Right renal cortex interstitium (tissue), 3 donors: ENCODE data around the gene TAS2R19. TPM values are rescaled to one million over a fixed set of nuclear protein-coding genes. Genes with fewer than 3 reads are reported as not detected.

ENCODE experiments used
- DNase-seq, 3 donors: peaks; one replicate each; pipeline ENCODE4 v3.0.0-alpha.2; 2013; ENCODE audit warnings: low read depth in 3 of 3, low spot score in 2 of 3
- polyA plus RNA-seq, 3 donors: library from polyadenylated mRNA; unstranded; fragments of 120-200 nt; gene quantifications; one replicate each; pipeline ENCODE4 v1.2.1, GENCODE V29; 2013; ENCODE audit not compliant: insufficient read length in 3 of 3

Gene TAS2R19
- polyA plus RNA-seq, 3 donors = 0.94 to 1.8 (median 1.2) TPM

GRCh38 chr12:10994307-10994706 lies 28.1 kb downstream of the TAS2R19 start:
- no peak for DNase-seq

- DNase-seq = no peak
Observed at GRCh38 chr12:10989107-10989506, 33.3 kb downstream of the TAS2R19 start.

GRCh38 chr12:10986812-10987211 lies 35.6 kb downstream of the TAS2R19 start, which contains the start of gene TAS2R50:
TSS of gene TAS2R50 (minus strand) at chr12:10986912. CDS start at chr12:10986860, 52 bp downstream.
- no peak for DNase-seq

GRCh38 chr12:10982244-10982643 lies 40.2 kb downstream of the TAS2R19 start:
- no peak for DNase-seq

GRCh38 chr12:10974965-10975364 lies 47.5 kb downstream of the TAS2R19 start:
- no peak for DNase-seq

Other genes with a start within 250 kb of the TAS2R19 start
- not detected for gene TAS2R7, start 220.0 kb downstream of the TAS2R19 start, polyA plus RNA-seq
- not detected for gene TAS2R8, start 215.3 kb downstream of the TAS2R19 start, polyA plus RNA-seq
- gene TAS2R9, start 212.5 kb downstream of the TAS2R19 start, polyA plus RNA-seq = not detected
- 1 to 10 TPM in 1 of 3 donors, under 1 TPM in 2; 0.99 to 1.4 (median 1.00) TPM for gene TAS2R10, start 196.3 kb downstream of the TAS2R19 start, polyA plus RNA-seq
- 1 to 10 TPM; 5.6 to 7.8 (median 5.9) TPM for gene PRR4, start 173.1 kb downstream of the TAS2R19 start, polyA plus RNA-seq
- 10 to 100 TPM; 11.6 to 16.9 (median 15.9) TPM for gene PRH1, start 138.4 kb downstream of the TAS2R19 start, polyA plus RNA-seq
- under 1 TPM in 2 of 3 donors, not detected in 1; 0.10 TPM for gene TAS2R13, start 113.1 kb downstream of the TAS2R19 start, polyA plus RNA-seq
- under 1 TPM; 0.28 to 0.64 (median 0.48) TPM for gene PRH2, start 93.4 kb downstream of the TAS2R19 start, polyA plus RNA-seq
- 1 to 10 TPM; 2.3 to 3.1 (median 2.9) TPM for gene TAS2R14, start 83.4 kb downstream of the TAS2R19 start, polyA plus RNA-seq
- gene TAS2R50, start 35.7 kb downstream of the TAS2R19 start, polyA plus RNA-seq = not detected
- gene TAS2R20, start 24.3 kb downstream of the TAS2R19 start, polyA plus RNA-seq = 1 to 10 TPM in 2 of 3 donors, under 1 TPM in 1; 0.89 to 1.2 (median 1.1) TPM
- 1 to 10 TPM; 1.0 to 2.1 (median 1.1) TPM for gene TAS2R31, start 8.8 kb upstream of the TAS2R19 start, polyA plus RNA-seq
- gene TAS2R46, start 39.7 kb upstream of the TAS2R19 start, polyA plus RNA-seq = not detected
- under 1 TPM in 2 of 3 donors, not detected in 1; 0.21 to 0.36 TPM for gene TAS2R43, start 69.7 kb upstream of the TAS2R19 start, polyA plus RNA-seq
- gene TAS2R30, start 112.0 kb upstream of the TAS2R19 start, polyA plus RNA-seq = under 1 TPM; 0.15 to 0.27 (median 0.21) TPM
- gene SMIM10L1, start 148.6 kb upstream of the TAS2R19 start, polyA plus RNA-seq = 10 to 100 TPM; 19.1 to 19.3 (median 19.2) TPM
- not detected for gene TAS2R42, start 164.3 kb upstream of the TAS2R19 start, polyA plus RNA-seq
- not detected for gene PRB3, start 247.1 kb upstream of the TAS2R19 start, polyA plus RNA-seq